ENCODE measurements around the gene ALKBH7. TPM values are rescaled to one million over a fixed set of nuclear protein-coding genes. Genes with fewer than 3 reads are reported as not detected.
"Not testable (repeated sequence)": the region's sequence is repeated elsewhere in the genome, so short reads cannot be mapped to it uniquely, and the experiment has no call there.

The ALKBH7 gene
- total and polyA plus RNA-seq, 2 of the 13 experiments (the other 11 are each of a cell fraction or from before 2014, with no cell fraction given): 29.6 to 45.9 TPM

DNA sequence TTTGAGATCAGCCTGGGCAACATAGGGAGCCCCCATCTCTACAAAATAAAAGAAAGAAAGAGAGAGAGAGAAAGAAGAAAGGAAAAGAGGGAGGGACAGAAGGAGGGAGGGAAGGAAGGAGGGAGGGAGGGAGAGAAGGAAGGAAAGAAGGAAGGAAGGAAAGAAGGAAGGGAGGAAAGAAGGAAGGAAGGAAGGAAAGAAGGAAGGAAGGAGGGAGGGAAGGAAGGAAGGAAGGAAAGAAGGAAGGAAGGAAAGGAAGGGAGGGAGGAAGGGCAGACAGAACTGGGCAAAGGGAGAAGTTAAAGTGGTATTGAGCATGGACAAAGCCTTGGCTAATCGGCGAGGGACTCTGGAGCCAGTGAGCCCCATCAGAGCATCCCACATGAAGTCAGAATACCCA is 23.3 kb upstream of the ALKBH7 start:
- H3K36me3 ChIP-seq (replicated peaks in 1 of 2; ENCODE audit: control insufficient read depth in 1 of 2, insufficient read depth in 2 of 2, low read length in 2 of 2); H3K79me2 ChIP-seq (ENCODE audit: insufficient read depth, low read length); H4K20me1 ChIP-seq (ENCODE audit: insufficient read depth, low read length); H3K4me3 ChIP-seq (replicated peaks in 1 of 3; ENCODE audit: insufficient read depth in 1 of 3, low read depth in 2 of 3, low read length in 3 of 3); DNase-seq (ENCODE audit: low spot score); H3K27me3 ChIP-seq (ENCODE audit: control insufficient read depth in 1 of 2, insufficient read depth in 2 of 2, low read length in 2 of 2); intact Hi-C loops (cut with micrococcal nuclease; ENCODE audit: unreplicated experiment); ATAC-seq; H3K9ac ChIP-seq (ENCODE audit: insufficient read depth, low read depth, low read length); CTCF ChIA-PET (ENCODE audit: low intra/inter-chr PET ratio, low total read pairs); BruUV-seq (replicated peaks); H3K4me1 ChIP-seq (ENCODE audit: insufficient read depth, low read length); in situ Hi-C loops (cut with HindIII; ENCODE audit: extremely low pct_ligation_motif_present, low pct_unique_long_range_greater_than_20kb); H3K27ac ChIP-seq (ENCODE audit: extremely low read length, insufficient read depth, low read length); FAIRE-seq; H3K9me3 ChIP-seq (ENCODE audit: low read length); H2AFZ ChIP-seq (ENCODE audit: low read length); H3K4me2 ChIP-seq (ENCODE audit: low read depth, low read length): not testable (repeated sequence)
- WGBS (ENCODE audit: low lambda C conversion rate): 6% methylated on average over 2 of the region's 2 CpGs
- POLR2A ChIA-PET: interaction anchor here (0.7 kb wide), 1 partner anchor 12 kb away, joined by 3 read pairs; no protein-coding TSS in a partner anchor

DNA sequence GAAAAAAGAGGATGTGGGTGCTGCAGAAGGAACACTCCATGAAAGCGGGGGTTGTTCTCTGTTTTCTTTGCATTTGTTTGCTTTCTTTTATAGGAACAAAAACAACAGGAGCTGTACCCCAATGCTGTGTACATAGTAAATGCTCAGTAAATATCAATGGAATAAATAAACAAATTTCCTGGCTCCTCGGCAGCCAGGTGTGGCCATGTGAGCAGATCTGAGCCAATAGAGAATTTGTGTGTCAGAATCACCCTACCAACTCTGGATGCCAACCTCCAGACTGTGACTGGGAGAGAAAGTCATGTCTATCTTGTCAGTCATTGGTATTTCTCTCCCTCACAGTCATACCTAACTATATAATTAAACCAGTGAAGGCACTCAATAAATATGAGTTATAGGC is 21.9 kb upstream of the ALKBH7 start:
- TF ChIP-seq JUND (CRISPR knock-in tag; IDR thresholded peaks at IDR 0.05) (no peak), MEIS2 (CRISPR knock-in tag; IDR thresholded peaks at IDR 0.05) (no peak), ZSCAN31 (CRISPR knock-in tag; IDR thresholded peaks at IDR 0.05; ENCODE audit: low read depth) (no peak), GABPB1 (CRISPR knock-in tag; IDR thresholded peaks at IDR 0.05) (no peak)
- TF ChIP-seq, protein P1, sequence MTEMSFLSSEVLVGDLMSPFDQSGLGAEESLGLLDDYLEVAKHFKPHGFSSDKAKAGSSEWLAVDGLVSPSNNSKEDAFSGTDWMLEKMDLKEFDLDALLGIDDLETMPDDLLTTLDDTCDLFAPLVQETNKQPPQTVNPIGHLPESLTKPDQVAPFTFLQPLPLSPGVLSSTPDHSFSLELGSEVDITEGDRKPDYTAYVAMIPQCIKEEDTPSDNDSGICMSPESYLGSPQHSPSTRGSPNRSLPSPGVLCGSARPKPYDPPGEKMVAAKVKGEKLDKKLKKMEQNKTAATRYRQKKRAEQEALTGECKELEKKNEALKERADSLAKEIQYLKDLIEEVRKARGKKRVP (CRISPR knock-in tag; IDR thresholded peaks at IDR 0.05): no peak
- 3% methylated on average over 2 of the region's 2 CpGs for WGBS (ENCODE audit: low lambda C conversion rate)
- no peak for ATAC-seq
- ChIA-PET CTCF (ENCODE audit: low intra/inter-chr PET ratio, low total read pairs) (no interaction called here), POLR2A (no interaction called here)
- no peak for FAIRE-seq
- no peak overlapping the region for H3K4me2 ChIP-seq (ENCODE audit: low read depth, low read length)
- BruUV-seq (replicated peaks): no TSS peak
- H3K27ac ChIP-seq (ENCODE audit: extremely low read length, insufficient read depth, low read length): no peak overlapping the region
- no peaks in the 10 kb centered on the region for H3K4me1 ChIP-seq (ENCODE audit: insufficient read depth, low read length)
- no peaks in the 10 kb centered on the region for H3K79me2 ChIP-seq (ENCODE audit: insufficient read depth, low read length)
- no peaks in the 10 kb centered on the region for H4K20me1 ChIP-seq (ENCODE audit: insufficient read depth, low read length)
- H3K27me3 ChIP-seq (ENCODE audit: control insufficient read depth in 1 of 2, insufficient read depth in 2 of 2, low read length in 2 of 2): peaks cover 0 to 5% of the 10 kb centered on the region in 2 experiments; a peak in 2 of 5 replicates
- intact Hi-C loops (cut with micrococcal nuclease; ENCODE audit: unreplicated experiment) (no loop called here), in situ Hi-C loops (cut with HindIII; ENCODE audit: extremely low pct_ligation_motif_present, low pct_unique_long_range_greater_than_20kb) (no loop called here)
- no peaks in the 10 kb centered on the region for H3K36me3 ChIP-seq (replicated peaks in 1 of 2; ENCODE audit: control insufficient read depth in 1 of 2, insufficient read depth in 2 of 2, low read length in 2 of 2)
- DNase-seq (ENCODE audit: low spot score): no peak
- no peak overlapping the region for H3K4me3 ChIP-seq (replicated peaks in 1 of 3; ENCODE audit: insufficient read depth in 1 of 3, low read depth in 2 of 3, low read length in 3 of 3)
- H3K9ac ChIP-seq (ENCODE audit: insufficient read depth, low read depth, low read length): no peak overlapping the region
- H3K9me3 ChIP-seq (ENCODE audit: low read length): no peaks in the 10 kb centered on the region
- H2AFZ ChIP-seq (ENCODE audit: low read length): no peak overlapping the region
